Measurements from ENCODE around the gene IGLL5.

DNA sequence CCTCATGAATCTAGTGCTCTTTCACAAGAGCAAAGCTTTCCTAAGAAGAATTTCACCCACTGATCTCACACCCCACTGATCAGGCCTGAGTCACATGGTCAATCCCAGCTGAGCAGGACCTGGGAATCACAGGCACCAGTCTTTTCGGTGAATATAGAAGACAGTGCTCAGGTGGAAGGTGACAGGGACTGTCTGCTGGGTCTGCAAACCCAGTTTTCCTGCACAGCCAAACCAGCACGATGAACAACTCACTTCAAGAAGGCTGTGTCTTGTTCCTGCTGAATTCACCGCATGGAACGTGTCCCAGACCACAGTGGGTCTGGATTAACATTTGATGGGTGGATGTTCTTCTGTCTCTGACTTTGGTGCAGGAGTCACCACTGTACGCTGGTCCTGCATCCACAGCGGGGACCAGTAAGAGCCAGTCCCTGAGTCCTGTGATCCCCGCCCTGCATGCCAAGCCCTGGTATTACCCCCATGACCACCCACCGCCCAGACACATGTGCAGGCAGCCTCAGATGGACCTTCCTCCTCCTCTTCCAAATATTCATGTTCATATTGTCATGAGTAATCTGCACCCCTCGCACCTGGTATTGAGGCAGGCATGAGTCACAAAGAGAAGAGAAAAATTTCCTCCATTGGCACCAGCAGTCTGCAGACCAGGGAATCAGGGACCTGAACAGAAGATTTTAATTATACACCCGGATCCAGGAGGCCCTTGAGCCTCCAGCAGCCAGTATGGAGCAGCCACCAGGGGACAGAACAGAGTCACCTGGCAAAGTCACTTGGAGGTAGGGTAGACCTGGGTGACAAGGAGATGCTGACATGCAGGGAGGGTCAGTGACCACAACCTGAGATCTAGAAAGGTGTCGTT is 8.6 kb upstream of the IGLL5 start:
- TF ChIP-seq, protein P1, sequence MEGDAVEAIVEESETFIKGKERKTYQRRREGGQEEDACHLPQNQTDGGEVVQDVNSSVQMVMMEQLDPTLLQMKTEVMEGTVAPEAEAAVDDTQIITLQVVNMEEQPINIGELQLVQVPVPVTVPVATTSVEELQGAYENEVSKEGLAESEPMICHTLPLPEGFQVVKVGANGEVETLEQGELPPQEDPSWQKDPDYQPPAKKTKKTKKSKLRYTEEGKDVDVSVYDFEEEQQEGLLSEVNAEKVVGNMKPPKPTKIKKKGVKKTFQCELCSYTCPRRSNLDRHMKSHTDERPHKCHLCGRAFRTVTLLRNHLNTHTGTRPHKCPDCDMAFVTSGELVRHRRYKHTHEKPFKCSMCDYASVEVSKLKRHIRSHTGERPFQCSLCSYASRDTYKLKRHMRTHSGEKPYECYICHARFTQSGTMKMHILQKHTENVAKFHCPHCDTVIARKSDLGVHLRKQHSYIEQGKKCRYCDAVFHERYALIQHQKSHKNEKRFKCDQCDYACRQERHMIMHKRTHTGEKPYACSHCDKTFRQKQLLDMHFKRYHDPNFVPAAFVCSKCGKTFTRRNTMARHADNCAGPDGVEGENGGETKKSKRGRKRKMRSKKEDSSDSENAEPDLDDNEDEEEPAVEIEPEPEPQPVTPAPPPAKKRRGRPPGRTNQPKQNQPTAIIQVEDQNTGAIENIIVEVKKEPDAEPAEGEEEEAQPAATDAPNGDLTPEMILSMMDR (conservative IDR thresholded peaks at IDR 0.05; ENCODE audit: low read length), result no peak; the same call in 1 of the 2 replicates
- no peak for TF ChIP-seq EZH2phosphoT487 (IDR thresholded peaks at IDR 0.05; ENCODE audit: borderline replicate concordance)
